Esophagus muscularis mucosa (tissue), 4 donors: ENCODE measurements around the gene NPIPB6. TPM values are rescaled to one million over a fixed set of nuclear protein-coding genes. Genes with fewer than 3 reads are reported as not detected.

Source experiments
- DNase-seq: peaks from one replicate; pipeline ENCODE4 v3.0.0-alpha.2; 2017; ENCODE audit errors: extremely low spot score
- H3K27ac ChIP-seq, 4 donors: fragments of 200-600 bp; sonication (generic); replicated peaks in 1 of 4; 1 replicate in 3 of 4; 2 replicates in 1 of 4; pipeline ENCODE4 v1.5.1; 2016 to 2019; ENCODE audit warnings: mild to moderate bottlenecking in 1 of 4
- H3K27me3 ChIP-seq, 4 donors: fragments of 200-600 bp; sonication (generic); one replicate each; pipeline versions ENCODE4 v1.5.1 to v1.6.0; 2016 to 2019
- H3K36me3 ChIP-seq, 4 donors: fragments of 200-600 bp; sonication (generic); one replicate each; pipeline ENCODE4 v1.5.1; 2016 to 2019
- H3K4me1 ChIP-seq, 4 donors: fragments of 200-600 bp; sonication (generic); one replicate each; pipeline ENCODE4 v1.5.1; 2016 to 2019
- H3K4me3 ChIP-seq, 4 donors: fragments of 200-600 bp; sonication (generic); 1 replicate in 2 of 4; 2 replicates in 2 of 4; pipeline ENCODE4 v1.5.1; 2016 to 2019; ENCODE audit warnings: mild to moderate bottlenecking in 4 of 4, moderate library complexity in 1 of 4
- H3K9me3 ChIP-seq, 4 donors: fragments of 200-600 bp; sonication (generic); 1 replicate in 3 of 4; 2 replicates in 1 of 4; pipeline ENCODE4 v1.5.1; 2016 to 2019
- EP300 ChIP-seq: sonication (generic); formaldehyde crosslinking; IDR thresholded peaks from one replicate; pipeline ENCODE4 v1.6.1; 2017; ENCODE audit warnings: antibody characterized with exemption
- POLR2A ChIP-seq: fragments of 450-650 bp; IDR thresholded peaks from one replicate; pipeline ENCODE4 v1.6.1; 2017; ENCODE audit warnings: antibody characterized with exemption, moderate library complexity, mild to moderate bottlenecking, low read depth
- POLR2AphosphoS5 ChIP-seq, 2 donors: sonication (generic); formaldehyde crosslinking; IDR thresholded peaks; one replicate each; pipeline ENCODE4 v1.6.1; 2017; ENCODE audit warnings: antibody characterized with exemption in 2 of 2
- WGBS: methylation state at CpG from one replicate; pipeline ENCODE4 v1.1.5; 2018; 5-methylcytosine and 5-hydroxymethylcytosine counted together
- intact Hi-C: fragments of 100-400 bp; cut with DNase I; formaldehyde crosslinking; loops from one replicate; pipeline ENCODE4 v1.15.1; 2023
- total RNA-seq, 4 donors: library from RNA; depleted of rRNA; stranded (reverse); fragments of >200 nt; gene quantifications; one replicate each; pipeline versions ENCODE4 v1.1.0 to v1.2.1, GENCODE V29; 2016
- TF ChIP-seq, protein P1 (sequence below), 3 experiments: fragments of 200-600 bp in 2 of 3; fragments of 450-650 bp in 1 of 3; sonication (generic) in 2 of 3; IDR thresholded peaks; one replicate each; pipeline ENCODE4 v1.5.1; 2017 to 2019; ENCODE audit warnings: antibody characterized with exemption in 3 of 3, mild to moderate bottlenecking in 2 of 3, moderate library complexity in 1 of 3

Gene NPIPB6
- total RNA-seq, 4 donors from 2014 or later = 0.58 to 3.3 (median 2.7) TPM; not detected in 1

DNA sequence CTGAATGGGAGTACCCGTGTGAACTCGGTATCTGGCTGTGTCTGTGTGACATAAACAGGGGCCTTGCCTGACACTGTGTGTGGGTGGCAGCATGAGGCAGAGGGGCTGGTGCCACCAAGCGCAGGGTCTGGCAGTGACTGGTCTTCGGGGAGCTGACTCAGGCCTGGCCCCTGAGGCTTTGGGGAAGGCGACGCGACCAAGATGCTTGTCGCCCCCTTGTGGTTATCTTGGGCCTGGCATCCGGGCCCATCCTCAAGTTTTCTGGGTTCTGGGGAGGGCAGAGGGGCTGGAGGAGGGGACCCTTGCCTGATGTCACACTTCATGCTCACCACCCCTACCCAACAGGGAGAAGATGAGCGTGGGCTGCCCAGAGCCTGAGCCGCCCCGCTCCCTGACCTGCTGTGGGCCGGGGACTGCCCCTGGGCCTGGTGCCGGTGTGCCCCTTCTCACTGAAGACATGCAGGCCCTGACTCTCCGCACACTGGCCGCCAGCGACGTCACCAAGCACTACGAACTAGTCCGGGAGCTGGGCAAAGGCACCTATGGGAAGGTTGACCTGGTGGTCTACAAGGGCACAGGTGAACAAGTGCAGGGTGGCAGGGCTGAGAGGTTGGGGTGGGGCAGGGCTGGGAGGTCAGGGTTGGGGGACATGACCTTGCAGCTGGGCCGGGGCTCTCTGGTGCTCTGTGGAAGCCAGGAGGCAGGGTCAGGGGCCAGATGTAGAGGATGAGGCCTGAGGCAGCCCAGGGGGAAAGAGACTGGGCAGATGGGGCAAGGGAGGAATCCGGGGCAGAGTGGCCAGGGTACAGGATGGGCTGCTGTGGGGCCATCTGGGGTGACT is 46.0 kb downstream of the NPIPB6 start:
- Histone ChIP-seq H3K9me3 (no peaks in the 10 kb centered on the region), H3K27ac (no peak overlapping the region), H3K27me3 (peaks cover 0 to 14% (median 0%) of the 10 kb centered on the region in 4 donors), H3K36me3 (no peaks in the 10 kb centered on the region), H3K4me3 (no peak overlapping the region), H3K4me1 (no peaks in the 10 kb centered on the region)
- 52% methylated on average over 16 of the region's 22 CpGs for WGBS
- no peak for DNase-seq
- no peak for TF ChIP-seq POLR2A
- TF ChIP-seq, protein P1, sequence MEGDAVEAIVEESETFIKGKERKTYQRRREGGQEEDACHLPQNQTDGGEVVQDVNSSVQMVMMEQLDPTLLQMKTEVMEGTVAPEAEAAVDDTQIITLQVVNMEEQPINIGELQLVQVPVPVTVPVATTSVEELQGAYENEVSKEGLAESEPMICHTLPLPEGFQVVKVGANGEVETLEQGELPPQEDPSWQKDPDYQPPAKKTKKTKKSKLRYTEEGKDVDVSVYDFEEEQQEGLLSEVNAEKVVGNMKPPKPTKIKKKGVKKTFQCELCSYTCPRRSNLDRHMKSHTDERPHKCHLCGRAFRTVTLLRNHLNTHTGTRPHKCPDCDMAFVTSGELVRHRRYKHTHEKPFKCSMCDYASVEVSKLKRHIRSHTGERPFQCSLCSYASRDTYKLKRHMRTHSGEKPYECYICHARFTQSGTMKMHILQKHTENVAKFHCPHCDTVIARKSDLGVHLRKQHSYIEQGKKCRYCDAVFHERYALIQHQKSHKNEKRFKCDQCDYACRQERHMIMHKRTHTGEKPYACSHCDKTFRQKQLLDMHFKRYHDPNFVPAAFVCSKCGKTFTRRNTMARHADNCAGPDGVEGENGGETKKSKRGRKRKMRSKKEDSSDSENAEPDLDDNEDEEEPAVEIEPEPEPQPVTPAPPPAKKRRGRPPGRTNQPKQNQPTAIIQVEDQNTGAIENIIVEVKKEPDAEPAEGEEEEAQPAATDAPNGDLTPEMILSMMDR (IDR thresholded peaks at IDR 0.05) = peak; percentile 71 to 89 (median 80)
- intact Hi-C loops = loop anchor here (2.0 kb wide), 1 partner anchor 38 kb away; no protein-coding TSS in a partner anchor

DNA sequence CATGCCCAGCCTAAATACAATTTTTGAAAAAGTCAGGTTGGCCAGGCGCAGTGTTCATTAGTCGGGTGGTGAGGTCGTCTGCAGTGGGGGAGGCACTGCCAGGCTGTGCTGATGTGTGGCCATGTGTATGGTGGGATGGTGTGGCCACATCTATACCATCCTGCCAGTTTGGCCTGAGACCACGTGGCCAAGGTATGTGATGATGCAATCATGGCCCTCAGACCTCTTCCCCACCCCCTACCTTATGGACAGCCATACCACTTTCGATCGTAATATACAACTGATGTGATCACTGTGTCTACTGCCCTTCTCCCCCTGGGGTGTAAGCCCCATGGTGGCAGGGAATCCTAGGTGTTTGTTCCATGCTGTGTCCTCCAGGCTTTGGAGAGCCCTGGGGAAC is 47.3 kb downstream of the NPIPB6 start:
- H3K4me1 ChIP-seq = no peaks in the 10 kb centered on the region
- H3K36me3 ChIP-seq = no peaks in the 10 kb centered on the region
- intact Hi-C loops = loop anchor here (2.0 kb wide), 1 partner anchor 37 kb away; no protein-coding TSS in a partner anchor
- H3K4me3 ChIP-seq = no peak overlapping the region
- 83% methylated on average over 6 of the region's 6 CpGs for WGBS
- TF ChIP-seq, protein P1 (IDR thresholded peaks at IDR 0.05) = no peak
- TF ChIP-seq EP300 = no peak
- no peak overlapping the region for H3K27ac ChIP-seq
- H3K27me3 ChIP-seq = peaks cover 0 to 11% (median 0%) of the 10 kb centered on the region in 4 donors
- DNase-seq = no peak
- H3K9me3 ChIP-seq = no peaks in the 10 kb centered on the region

DNA sequence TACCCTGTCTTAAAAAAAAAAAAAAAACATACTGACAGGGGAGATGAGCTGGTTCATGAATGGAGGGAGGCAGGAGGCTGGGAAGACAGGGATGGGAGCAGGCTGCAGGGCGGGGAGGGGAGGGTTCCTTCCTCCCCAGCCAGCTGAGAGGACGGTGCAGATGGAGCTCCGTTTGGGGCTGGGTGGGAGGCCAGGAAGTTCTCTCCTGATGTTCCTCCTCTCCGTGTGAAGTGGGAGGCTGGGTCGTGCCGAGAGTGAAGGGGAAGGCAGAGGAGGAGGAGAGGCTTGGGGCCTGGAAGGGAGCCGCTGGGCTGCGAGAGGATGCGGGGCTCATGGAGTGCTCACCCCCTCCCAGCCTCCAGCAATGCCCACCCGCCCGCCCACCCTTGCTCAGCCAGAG is 49.7 kb downstream of the NPIPB6 start:
- H3K27ac ChIP-seq = no peak overlapping the region
- no peaks in the 10 kb centered on the region for H3K4me1 ChIP-seq
- no peak for DNase-seq
- no peaks in the 10 kb centered on the region for H3K36me3 ChIP-seq
- peaks cover 0 to 11% (median 0%) of the 10 kb centered on the region in 4 donors for H3K27me3 ChIP-seq
- WGBS = 59% methylated on average over 11 of the region's 11 CpGs
- intact Hi-C loops = no loop called here
- H3K9me3 ChIP-seq = no peaks in the 10 kb centered on the region
- H3K4me3 ChIP-seq = no peak overlapping the region
- TF ChIP-seq POLR2AphosphoS5 (IDR thresholded peaks at IDR 0.05) = no peak
- TF ChIP-seq, protein P1 (IDR thresholded peaks at IDR 0.05) = no peak
- no peak for TF ChIP-seq EP300
- no peak for TF ChIP-seq POLR2A

DNA sequence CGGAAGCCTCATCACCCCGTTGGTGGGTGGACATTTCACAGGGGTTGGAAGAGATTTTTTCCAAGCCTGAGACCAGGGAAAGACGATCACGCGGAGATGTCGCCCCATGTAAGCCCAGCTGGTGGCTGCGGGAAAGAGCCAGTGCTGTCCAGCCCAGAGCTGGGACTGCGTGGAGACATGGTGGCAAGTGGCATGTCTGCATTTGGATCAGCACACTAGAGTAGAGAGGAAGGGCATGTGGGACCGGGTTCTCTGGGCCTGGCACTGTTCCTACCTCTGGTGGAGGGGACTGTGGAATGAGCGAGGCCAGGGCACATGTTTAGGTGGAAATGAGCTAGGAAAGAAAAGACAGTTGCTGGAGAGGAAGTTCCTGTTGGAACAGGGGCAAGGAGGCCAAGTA is 51.0 kb downstream of the NPIPB6 start:
- no peak for DNase-seq
- Histone ChIP-seq H3K9me3 (no peaks in the 10 kb centered on the region), H3K36me3 (no peaks in the 10 kb centered on the region), H3K4me3 (no peak overlapping the region), H3K27ac (no peak overlapping the region), H3K27me3 (peaks cover 0 to 7% (median 0%) of the 10 kb centered on the region in 4 donors), H3K4me1 (no peaks in the 10 kb centered on the region)
- intact Hi-C loops = no loop called here
- 91% methylated on average over 10 of the region's 10 CpGs for WGBS
- TF ChIP-seq POLR2A = no peak
- no peak for TF ChIP-seq POLR2AphosphoS5 (IDR thresholded peaks at IDR 0.05)
- TF ChIP-seq, protein P1 (IDR thresholded peaks at IDR 0.05) = no peak
- TF ChIP-seq EP300 = no peak
